ENCODE measurements around the gene SLC25A4.

The SLC25A4 gene

DNA sequence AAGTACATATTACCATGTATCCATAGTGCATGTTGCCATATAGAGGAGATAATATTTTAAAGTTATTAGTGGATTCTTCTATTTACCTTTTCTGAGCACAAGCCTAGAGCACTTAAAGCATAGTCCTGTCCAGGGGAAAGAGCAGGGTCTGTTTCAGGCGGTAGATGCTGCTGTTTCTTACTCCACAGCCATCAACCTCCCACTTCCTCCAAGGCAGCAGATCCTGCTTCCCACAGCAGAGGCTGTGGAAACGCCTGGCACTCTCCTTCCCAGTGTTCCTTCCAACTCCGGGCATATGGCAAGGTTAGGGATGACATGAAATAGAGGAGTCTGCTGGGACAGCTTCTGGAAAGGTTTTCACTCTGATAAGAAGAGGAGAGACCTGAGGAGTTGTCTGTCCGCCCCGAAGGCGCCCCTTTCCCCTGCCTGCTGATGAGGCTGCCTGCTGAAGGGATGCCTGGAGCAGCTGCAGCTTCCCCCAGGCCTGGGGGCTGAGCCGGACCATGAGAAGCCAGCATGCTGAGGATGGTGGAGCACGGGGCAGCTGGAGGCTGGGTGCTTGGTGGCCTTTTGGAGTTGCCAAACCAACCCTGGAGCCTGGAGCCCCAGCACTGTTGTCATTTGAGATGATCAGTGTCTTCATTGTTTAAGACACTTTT, 43.9 kb upstream of the SLC25A4 start:
- Histone ChIP-seq H3K4me1 (no peaks in the 10 kb centered on the region), H2AFZ (no peak overlapping the region), H3K36me3 (ENCODE audit: control insufficient read depth, insufficient read depth, low read length) (no peaks in the 10 kb centered on the region), H3K27ac (no peak overlapping the region), H3K4me2 (ENCODE audit: low read length) (no peak overlapping the region), H3K9me3 (ENCODE audit: control insufficient read depth, low read length) (no peaks in the 10 kb centered on the region), H3K9ac (no peak overlapping the region), H3K79me2 (no peaks in the 10 kb centered on the region), H3K27me3 (ENCODE audit: control insufficient read depth, insufficient read depth, low read length) (no peaks in the 10 kb centered on the region), H3K4me3 (ENCODE audit: low read depth, low read length) (no peak overlapping the region)
- TF ChIP-seq, protein P1, sequence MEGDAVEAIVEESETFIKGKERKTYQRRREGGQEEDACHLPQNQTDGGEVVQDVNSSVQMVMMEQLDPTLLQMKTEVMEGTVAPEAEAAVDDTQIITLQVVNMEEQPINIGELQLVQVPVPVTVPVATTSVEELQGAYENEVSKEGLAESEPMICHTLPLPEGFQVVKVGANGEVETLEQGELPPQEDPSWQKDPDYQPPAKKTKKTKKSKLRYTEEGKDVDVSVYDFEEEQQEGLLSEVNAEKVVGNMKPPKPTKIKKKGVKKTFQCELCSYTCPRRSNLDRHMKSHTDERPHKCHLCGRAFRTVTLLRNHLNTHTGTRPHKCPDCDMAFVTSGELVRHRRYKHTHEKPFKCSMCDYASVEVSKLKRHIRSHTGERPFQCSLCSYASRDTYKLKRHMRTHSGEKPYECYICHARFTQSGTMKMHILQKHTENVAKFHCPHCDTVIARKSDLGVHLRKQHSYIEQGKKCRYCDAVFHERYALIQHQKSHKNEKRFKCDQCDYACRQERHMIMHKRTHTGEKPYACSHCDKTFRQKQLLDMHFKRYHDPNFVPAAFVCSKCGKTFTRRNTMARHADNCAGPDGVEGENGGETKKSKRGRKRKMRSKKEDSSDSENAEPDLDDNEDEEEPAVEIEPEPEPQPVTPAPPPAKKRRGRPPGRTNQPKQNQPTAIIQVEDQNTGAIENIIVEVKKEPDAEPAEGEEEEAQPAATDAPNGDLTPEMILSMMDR (IDR thresholded peaks at IDR 0.05): no peak

DNA sequence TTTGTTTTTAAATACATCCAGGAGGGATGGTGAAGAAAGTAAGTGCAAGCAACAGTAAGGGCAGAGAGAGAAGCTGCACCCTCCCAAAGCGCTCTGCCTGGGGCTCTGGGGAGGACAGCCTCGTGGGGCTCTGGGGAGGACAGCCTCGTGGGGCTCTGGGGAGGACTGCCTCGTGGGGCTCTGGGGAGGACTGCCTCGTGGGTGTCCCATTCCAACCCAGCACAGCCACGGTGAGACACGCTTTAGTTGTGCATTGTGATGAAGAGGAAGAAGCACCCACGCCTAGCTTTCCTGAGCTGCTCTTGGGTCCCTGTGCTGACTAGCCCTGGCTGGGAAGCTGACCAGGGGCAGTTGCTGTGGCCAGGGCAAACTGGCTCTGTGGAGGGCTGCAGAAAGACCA, 43.1 kb upstream of the SLC25A4 start:
- Histone ChIP-seq H3K36me3 (ENCODE audit: control insufficient read depth, insufficient read depth, low read length) (no peaks in the 10 kb centered on the region), H2AFZ (no peak overlapping the region), H3K4me3 (ENCODE audit: low read depth, low read length) (no peak overlapping the region), H3K4me2 (ENCODE audit: low read length) (no peak overlapping the region), H3K79me2 (no peaks in the 10 kb centered on the region), H3K27me3 (ENCODE audit: control insufficient read depth, insufficient read depth, low read length) (no peaks in the 10 kb centered on the region), H3K4me1 (no peaks in the 10 kb centered on the region), H3K9ac (no peak overlapping the region), H3K27ac (no peak overlapping the region), H3K9me3 (ENCODE audit: control insufficient read depth, low read length) (no peaks in the 10 kb centered on the region)
- TF ChIP-seq, protein P1 (IDR thresholded peaks at IDR 0.05): no peak

DNA sequence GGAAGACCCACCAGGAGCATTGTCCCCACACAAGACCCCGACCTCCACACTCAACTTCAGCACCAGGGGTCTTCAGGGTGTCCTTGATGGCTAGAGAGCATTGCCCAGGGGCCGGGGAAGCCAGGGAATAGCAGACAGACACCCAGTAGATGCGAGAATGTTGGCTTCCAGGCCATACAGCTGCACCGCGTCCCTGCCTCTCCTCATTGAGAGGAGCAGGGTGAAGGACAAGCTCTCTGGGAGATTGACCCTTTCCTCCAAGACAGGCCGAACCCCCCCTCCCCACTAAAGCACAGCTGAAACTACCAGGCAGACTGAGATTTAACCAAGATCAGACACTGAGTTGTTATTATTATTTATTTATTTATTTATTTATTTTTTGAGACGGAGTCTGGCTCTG, 42.6 kb upstream of the SLC25A4 start:
- TF ChIP-seq, protein P1 (IDR thresholded peaks at IDR 0.05): no peak
- Histone ChIP-seq H3K79me2 (no peaks in the 10 kb centered on the region), H3K9ac (no peak overlapping the region)

DNA sequence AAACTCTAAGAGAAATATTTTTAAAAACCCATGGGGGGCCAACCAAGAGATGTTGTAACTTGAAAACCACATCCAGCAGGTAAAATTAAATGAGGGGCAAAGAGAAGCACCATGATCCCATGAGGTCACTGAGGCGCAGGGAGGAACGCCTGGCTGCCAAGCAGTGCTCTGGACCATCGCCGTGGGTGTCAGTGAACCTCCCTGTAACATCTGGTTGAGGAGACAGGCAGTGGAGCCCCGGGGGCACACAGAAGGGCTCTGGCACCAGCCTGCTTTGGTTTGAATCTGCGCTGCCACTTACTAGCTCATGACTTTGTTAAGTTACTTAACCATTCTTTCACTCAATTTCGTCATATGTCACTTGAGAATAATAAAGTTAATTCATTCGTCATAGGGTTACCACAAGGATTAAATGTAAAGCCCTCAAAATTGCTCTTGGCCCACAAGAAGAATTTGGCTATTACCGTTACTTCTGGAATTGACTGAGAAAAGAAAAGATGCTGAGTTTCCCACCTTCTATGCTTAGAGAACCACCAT, 41.6 kb upstream of the SLC25A4 start:
- no peaks in the 10 kb centered on the region for H3K9me3 ChIP-seq (ENCODE audit: control insufficient read depth, low read length)
- H3K4me2 ChIP-seq (ENCODE audit: low read length): no peak overlapping the region
- H3K9ac ChIP-seq: no peak overlapping the region
- no peaks in the 10 kb centered on the region for H3K36me3 ChIP-seq (ENCODE audit: control insufficient read depth, insufficient read depth, low read length)
- H2AFZ ChIP-seq: no peak overlapping the region
- no peak overlapping the region for H3K27ac ChIP-seq
- TF ChIP-seq, protein P1 (IDR thresholded peaks at IDR 0.05): no peak
- no peaks in the 10 kb centered on the region for H3K4me1 ChIP-seq
- no peaks in the 10 kb centered on the region for H3K79me2 ChIP-seq
- H3K27me3 ChIP-seq (ENCODE audit: control insufficient read depth, insufficient read depth, low read length): no peaks in the 10 kb centered on the region
- no peak overlapping the region for H3K4me3 ChIP-seq (ENCODE audit: low read depth, low read length)

More for the DNA sequence above, 42.6 kb upstream of the SLC25A4 start:
- Histone ChIP-seq H3K27me3 (ENCODE audit: control insufficient read depth, insufficient read depth, low read length) (no peaks in the 10 kb centered on the region), H3K27ac (no peak overlapping the region), H3K9me3 (ENCODE audit: control insufficient read depth, low read length) (no peaks in the 10 kb centered on the region), H3K4me1 (no peaks in the 10 kb centered on the region), H3K4me2 (ENCODE audit: low read length) (no peak overlapping the region), H3K36me3 (ENCODE audit: control insufficient read depth, insufficient read depth, low read length) (no peaks in the 10 kb centered on the region), H3K4me3 (ENCODE audit: low read depth, low read length) (no peak overlapping the region), H2AFZ (no peak overlapping the region)

DNA sequence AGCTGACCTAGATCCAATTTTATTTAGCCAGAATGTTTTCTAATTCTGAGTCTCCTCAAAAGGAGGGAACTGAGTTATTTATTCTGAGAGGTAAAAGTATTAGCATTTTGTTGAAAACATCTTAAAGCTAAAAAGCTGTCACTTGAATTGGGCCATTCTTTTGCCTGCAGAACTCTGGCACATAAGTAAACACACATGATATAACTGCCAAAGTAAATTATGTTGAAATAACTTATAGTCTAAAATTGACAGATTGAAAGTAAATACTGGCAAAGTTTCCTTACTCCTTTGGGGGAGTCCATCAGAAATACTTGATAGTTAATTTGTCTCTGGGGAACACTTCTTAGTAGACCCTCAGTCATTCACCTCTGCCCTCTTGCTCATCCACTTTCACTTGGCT, 38.3 kb upstream of the SLC25A4 start:
- no peak overlapping the region for H3K9ac ChIP-seq
- TF ChIP-seq, protein P1 (IDR thresholded peaks at IDR 0.05): no peak
- H3K27ac ChIP-seq: no peak overlapping the region

More for the DNA sequence above, 38.3 kb upstream of the SLC25A4 start:
- H2AFZ ChIP-seq: no peak overlapping the region
- no peaks in the 10 kb centered on the region for H3K27me3 ChIP-seq (ENCODE audit: control insufficient read depth, insufficient read depth, low read length)
- no peaks in the 10 kb centered on the region for H3K36me3 ChIP-seq (ENCODE audit: control insufficient read depth, insufficient read depth, low read length)
- no peaks in the 10 kb centered on the region for H3K79me2 ChIP-seq
- no peak overlapping the region for H3K4me2 ChIP-seq (ENCODE audit: low read length)
- H3K4me1 ChIP-seq: no peaks in the 10 kb centered on the region
- H3K9me3 ChIP-seq (ENCODE audit: control insufficient read depth, low read length): no peaks in the 10 kb centered on the region
- no peak overlapping the region for H3K4me3 ChIP-seq (ENCODE audit: low read depth, low read length)

All from parathyroid adenoma (tissue), 2 donors.